ENCODE results near the gene JPH2.

JPH2 gene

DNA sequence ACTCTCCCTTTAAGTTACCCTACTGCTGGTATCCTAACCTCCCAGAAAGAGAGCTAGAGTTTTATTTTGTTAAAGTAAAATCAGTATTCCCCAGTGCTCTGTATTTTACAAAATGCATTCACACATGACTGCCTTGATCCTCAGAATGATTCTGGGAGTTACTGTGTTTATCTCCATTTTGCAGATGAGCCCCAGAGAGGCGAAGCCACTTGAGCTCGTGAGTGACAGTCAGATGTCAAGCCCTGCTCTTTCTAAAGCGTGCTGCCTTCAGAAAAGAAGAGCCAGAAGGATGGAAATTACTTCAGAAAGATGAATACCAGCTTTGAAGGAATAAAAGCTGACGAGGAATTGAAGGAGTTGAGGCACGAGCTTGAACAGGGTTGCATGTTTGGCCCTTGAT, 37.6 kb upstream of the JPH2 start:
- no peak for DNase-seq
- Histone ChIP-seq H3K4me3 (ENCODE audit: low read depth, low read length) (no peak overlapping the region), H3K18ac (ENCODE audit: low read length) (no peak overlapping the region), H4K8ac (ENCODE audit: low read depth, low read length) (no peak overlapping the region), H3K79me2 (ENCODE audit: control insufficient read depth, insufficient read depth, low read length, poor library complexity) (no peaks in the 10 kb centered on the region), H4K91ac (ENCODE audit: low read depth, low read length) (no peak overlapping the region), H3K27ac (ENCODE audit: low read depth, low read length) (no peak overlapping the region), H3K27me3 (ENCODE audit: insufficient read depth, low read length) (no peaks in the 10 kb centered on the region), H4K12ac (ENCODE audit: low read depth, low read length) (no peak overlapping the region), H3K23ac (ENCODE audit: low read length) (no peak overlapping the region), H2AFZ (ENCODE audit: insufficient read depth, low read length, poor library complexity) (no peak overlapping the region), H3K4me2 (ENCODE audit: low read length) (no peak overlapping the region), H3K14ac (ENCODE audit: low read length) (no peak overlapping the region), H2BK120ac (ENCODE audit: insufficient read depth, low read length, poor library complexity) (no peak overlapping the region), H3K9me3 (ENCODE audit: insufficient read depth, low read depth, low read length) (no peaks in the 10 kb centered on the region), H3K36me3 (ENCODE audit: control insufficient read depth in 1 of 2, insufficient read depth in 2 of 2, low read length in 2 of 2) (no peaks in the 10 kb centered on the region), H2AK5ac (ENCODE audit: low read length) (no peak overlapping the region), H3K4me1 (ENCODE audit: control insufficient read depth in 1 of 2, insufficient read depth in 2 of 2, low read length in 2 of 2) (no peaks in the 10 kb centered on the region), H2BK12ac (ENCODE audit: low read length) (no peak overlapping the region), H2BK5ac (ENCODE audit: low read depth, low read length, poor library complexity) (no peak overlapping the region), H3K9ac (ENCODE audit: low read length) (no peak overlapping the region), H3K4ac (ENCODE audit: low read depth, low read length) (no peak overlapping the region), H3K79me1 (ENCODE audit: low read length) (no peaks in the 10 kb centered on the region)
- no CpG with 5 or more reads among the region's 5 CpGs for WGBS (ENCODE audit: extremely low coverage, insufficient coverage, insufficient read length)

GRCh38 chr20:44223721-44224120, 36.7 kb upstream of the JPH2 start:
- no peak overlapping the region for H2AFZ ChIP-seq (ENCODE audit: insufficient read depth, low read length, poor library complexity)
- H3K9ac ChIP-seq (ENCODE audit: low read length), result no peak overlapping the region
- no peak overlapping the region for H3K23ac ChIP-seq (ENCODE audit: low read length)
- H3K18ac ChIP-seq (ENCODE audit: low read length), result no peak overlapping the region
- no peaks in the 10 kb centered on the region for H3K36me3 ChIP-seq (ENCODE audit: control insufficient read depth in 1 of 2, insufficient read depth in 2 of 2, low read length in 2 of 2)
- H4K12ac ChIP-seq (ENCODE audit: low read depth, low read length), result no peak overlapping the region
- H2BK120ac ChIP-seq (ENCODE audit: insufficient read depth, low read length, poor library complexity), result no peak overlapping the region
- H3K79me1 ChIP-seq (ENCODE audit: low read length), result no peaks in the 10 kb centered on the region
- no peak overlapping the region for H3K4ac ChIP-seq (ENCODE audit: low read depth, low read length)
- H3K4me3 ChIP-seq (ENCODE audit: low read depth, low read length), result no peak overlapping the region
- H3K14ac ChIP-seq (ENCODE audit: low read length), result no peak overlapping the region
- no peak overlapping the region for H3K4me2 ChIP-seq (ENCODE audit: low read length)
- H2AK5ac ChIP-seq (ENCODE audit: low read length), result no peak overlapping the region
- no peak for DNase-seq
- no peaks in the 10 kb centered on the region for H3K27me3 ChIP-seq (ENCODE audit: insufficient read depth, low read length)
- no peak overlapping the region for H2BK5ac ChIP-seq (ENCODE audit: low read depth, low read length, poor library complexity)
- no peak overlapping the region for H4K91ac ChIP-seq (ENCODE audit: low read depth, low read length)
- H3K79me2 ChIP-seq (ENCODE audit: control insufficient read depth, insufficient read depth, low read length, poor library complexity), result no peaks in the 10 kb centered on the region
- no peaks in the 10 kb centered on the region for H3K4me1 ChIP-seq (ENCODE audit: control insufficient read depth in 1 of 2, insufficient read depth in 2 of 2, low read length in 2 of 2)
- WGBS (ENCODE audit: extremely low coverage, insufficient coverage, insufficient read length), result no CpG with 5 or more reads among the region's 5 CpGs
- no peak overlapping the region for H3K27ac ChIP-seq (ENCODE audit: low read depth, low read length)
- H3K9me3 ChIP-seq (ENCODE audit: insufficient read depth, low read depth, low read length), result no peaks in the 10 kb centered on the region
- no peak overlapping the region for H2BK12ac ChIP-seq (ENCODE audit: low read length)
- H4K8ac ChIP-seq (ENCODE audit: low read depth, low read length), result no peak overlapping the region

DNA sequence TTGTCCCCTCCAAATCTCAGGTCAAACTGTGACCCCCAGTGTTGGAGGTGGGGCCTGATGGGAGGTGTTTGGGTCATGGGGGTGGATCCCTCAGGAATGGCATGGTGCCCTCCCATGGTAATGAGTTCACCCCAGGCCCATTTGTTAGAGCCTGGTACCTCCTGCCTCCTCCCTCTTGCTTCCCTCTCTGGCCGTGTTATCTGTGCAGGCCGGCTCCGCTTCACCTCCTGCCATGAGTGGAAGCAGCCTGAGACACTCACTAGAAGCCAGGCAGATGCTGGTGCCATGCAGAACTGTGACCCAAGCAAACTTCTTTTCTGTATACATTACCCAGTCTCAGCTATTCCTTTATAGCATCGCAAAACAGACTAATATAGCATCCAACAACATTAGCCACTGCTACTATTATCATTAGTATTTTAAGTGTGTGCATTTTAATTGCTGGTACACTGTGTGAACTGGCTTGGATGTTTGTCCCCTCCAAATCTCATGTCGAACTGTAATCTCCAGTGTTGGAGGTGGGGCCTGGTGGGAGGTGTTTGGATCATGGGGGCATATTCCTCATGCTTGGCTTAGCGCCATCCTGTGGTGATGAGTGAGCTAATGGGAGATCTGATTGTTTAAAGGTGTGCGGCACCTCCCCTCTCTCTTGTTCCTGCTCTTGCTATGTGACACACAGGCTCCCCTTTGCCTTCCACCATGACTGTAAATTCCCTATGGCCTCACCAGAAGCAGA, 35.8 kb upstream of the JPH2 start:
- no peak overlapping the region for H2BK12ac ChIP-seq (ENCODE audit: low read length)
- H3K4me3 ChIP-seq (ENCODE audit: low read depth, low read length), result no peak overlapping the region
- H2BK5ac ChIP-seq (ENCODE audit: low read depth, low read length, poor library complexity), result no peak overlapping the region
- no peak overlapping the region for H3K4me2 ChIP-seq (ENCODE audit: low read length)
- H4K12ac ChIP-seq (ENCODE audit: low read depth, low read length), result no peak overlapping the region
- WGBS (ENCODE audit: extremely low coverage, insufficient coverage, insufficient read length), result no CpG with 5 or more reads among the region's 7 CpGs
- H3K4ac ChIP-seq (ENCODE audit: low read depth, low read length), result no peak overlapping the region
- H4K91ac ChIP-seq (ENCODE audit: low read depth, low read length), result no peak overlapping the region
- no peak overlapping the region for H3K27ac ChIP-seq (ENCODE audit: low read depth, low read length)
- H3K9ac ChIP-seq (ENCODE audit: low read length), result peak overlapping the region; percentile 37
- no peak overlapping the region for H3K14ac ChIP-seq (ENCODE audit: low read length)
- no peaks in the 10 kb centered on the region for H3K79me2 ChIP-seq (ENCODE audit: control insufficient read depth, insufficient read depth, low read length, poor library complexity)
- H2AK5ac ChIP-seq (ENCODE audit: low read length), result no peak overlapping the region
- H3K79me1 ChIP-seq (ENCODE audit: low read length), result no peaks in the 10 kb centered on the region
- no peak overlapping the region for H3K23ac ChIP-seq (ENCODE audit: low read length)
- no peaks in the 10 kb centered on the region for H3K36me3 ChIP-seq (ENCODE audit: control insufficient read depth in 1 of 2, insufficient read depth in 2 of 2, low read length in 2 of 2)
- H3K18ac ChIP-seq (ENCODE audit: low read length), result no peak overlapping the region
- H2AFZ ChIP-seq (ENCODE audit: insufficient read depth, low read length, poor library complexity), result no peak overlapping the region
- H4K8ac ChIP-seq (ENCODE audit: low read depth, low read length), result no peak overlapping the region
- no peak overlapping the region for H2BK120ac ChIP-seq (ENCODE audit: insufficient read depth, low read length, poor library complexity)
- no peak for DNase-seq
- H3K27me3 ChIP-seq (ENCODE audit: insufficient read depth, low read length), result no peaks in the 10 kb centered on the region
- H3K4me1 ChIP-seq (ENCODE audit: control insufficient read depth in 1 of 2, insufficient read depth in 2 of 2, low read length in 2 of 2), result no peaks in the 10 kb centered on the region
- no peaks in the 10 kb centered on the region for H3K9me3 ChIP-seq (ENCODE audit: insufficient read depth, low read depth, low read length)

DNA sequence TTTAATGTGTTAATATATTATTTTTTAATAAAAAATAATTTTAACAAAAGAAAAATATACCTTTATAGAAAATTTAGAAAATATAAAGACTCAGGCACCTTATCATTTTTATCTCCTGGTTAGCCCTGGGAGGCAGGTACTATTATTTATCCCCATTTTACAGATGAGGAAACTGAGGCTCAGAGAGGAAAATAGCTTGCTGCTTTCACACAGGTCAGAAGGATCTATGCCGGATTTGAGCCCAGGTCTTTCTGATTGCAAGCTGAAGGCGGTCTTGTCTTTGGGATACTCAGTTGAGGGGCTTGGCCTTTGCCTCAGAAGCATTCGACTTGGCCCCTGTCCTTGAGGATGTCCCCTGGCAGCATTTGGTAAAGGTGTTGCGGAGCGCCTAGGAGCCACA, 35.0 kb upstream of the JPH2 start:
- H2AFZ ChIP-seq (ENCODE audit: insufficient read depth, low read length, poor library complexity), result no peak overlapping the region
- H3K36me3 ChIP-seq (ENCODE audit: control insufficient read depth in 1 of 2, insufficient read depth in 2 of 2, low read length in 2 of 2), result no peaks in the 10 kb centered on the region
- DNase-seq, result no peak
- H3K27ac ChIP-seq (ENCODE audit: low read depth, low read length), result no peak overlapping the region
- no peak overlapping the region for H3K23ac ChIP-seq (ENCODE audit: low read length)
- H2BK12ac ChIP-seq (ENCODE audit: low read length), result no peak overlapping the region
- no peak overlapping the region for H3K4me2 ChIP-seq (ENCODE audit: low read length)
- H3K9me3 ChIP-seq (ENCODE audit: insufficient read depth, low read depth, low read length), result no peaks in the 10 kb centered on the region
- H4K12ac ChIP-seq (ENCODE audit: low read depth, low read length), result no peak overlapping the region
- WGBS (ENCODE audit: extremely low coverage, insufficient coverage, insufficient read length), result no CpG with 5 or more reads among the region's 5 CpGs
- no peak overlapping the region for H2BK5ac ChIP-seq (ENCODE audit: low read depth, low read length, poor library complexity)
- H4K8ac ChIP-seq (ENCODE audit: low read depth, low read length), result no peak overlapping the region
- H3K18ac ChIP-seq (ENCODE audit: low read length), result no peak overlapping the region
- no peaks in the 10 kb centered on the region for H3K79me2 ChIP-seq (ENCODE audit: control insufficient read depth, insufficient read depth, low read length, poor library complexity)
- no peak overlapping the region for H3K4ac ChIP-seq (ENCODE audit: low read depth, low read length)
- H3K14ac ChIP-seq (ENCODE audit: low read length), result no peak overlapping the region
- no peak overlapping the region for H4K91ac ChIP-seq (ENCODE audit: low read depth, low read length)
- H2AK5ac ChIP-seq (ENCODE audit: low read length), result no peak overlapping the region
- H3K4me1 ChIP-seq (ENCODE audit: control insufficient read depth in 1 of 2, insufficient read depth in 2 of 2, low read length in 2 of 2), result no peaks in the 10 kb centered on the region
- no peak overlapping the region for H2BK120ac ChIP-seq (ENCODE audit: insufficient read depth, low read length, poor library complexity)
- H3K27me3 ChIP-seq (ENCODE audit: insufficient read depth, low read length), result no peaks in the 10 kb centered on the region
- no peaks in the 10 kb centered on the region for H3K79me1 ChIP-seq (ENCODE audit: low read length)
- H3K9ac ChIP-seq (ENCODE audit: low read length), result no peak overlapping the region
- no peak overlapping the region for H3K4me3 ChIP-seq (ENCODE audit: low read depth, low read length)

Data from trophoblast cell (in vitro differentiated cells and primary cell).